ENCODE results near the gene KCNH8. TPM values are rescaled to one million over a fixed set of nuclear protein-coding genes. Genes with fewer than 3 reads are reported as not detected.

The KCNH8 gene
- total RNA-seq, 1 experiment from 2014 or later = 3.7 TPM

- Histone ChIP-seq H3K9me3 (ENCODE audit: control insufficient read depth, low read depth, low read length) (no peaks in the 10 kb centered on the region), H4K91ac (ENCODE audit: insufficient read length, low read depth, low read length) (no peak overlapping the region), H3K4me2 (ENCODE audit: insufficient read depth, insufficient read length, low read length) (no peak overlapping the region), H3K14ac (ENCODE audit: insufficient read depth, low read length) (no peak overlapping the region), H3T11ph (ENCODE audit: low read length) (no peak overlapping the region), H4K20me1 (ENCODE audit: control insufficient read depth, insufficient read depth, insufficient read length) (no peaks in the 10 kb centered on the region), H3K27me3 (ENCODE audit: insufficient read depth, low read length) (no peaks in the 10 kb centered on the region), H4K8ac (replicated peaks; ENCODE audit: insufficient read length, low read depth, low read length) (no peak overlapping the region), H3K4me1 (ENCODE audit: insufficient read depth, low read length) (no peaks in the 10 kb centered on the region; the same call in 1 of the 2 replicates), H2BK20ac (ENCODE audit: low read depth, low read length, poor library complexity, severe bottlenecking) (no peak overlapping the region), H2BK12ac (ENCODE audit: insufficient read length, low read depth, low read length) (no peak overlapping the region), H3K27ac (ENCODE audit: insufficient read length, low read depth, low read length) (no peak overlapping the region), H3K23ac (ENCODE audit: insufficient read length, low read depth, low read length) (no peak overlapping the region), H3K9ac (ENCODE audit: extremely low read depth, insufficient read length, low read length) (no peak overlapping the region), H4K5ac (ENCODE audit: insufficient read length, low read depth, low read length) (no peak overlapping the region), H2AFZ (ENCODE audit: low read length) (no peak overlapping the region), H3K18ac (ENCODE audit: insufficient read length, low read depth, low read length) (no peak overlapping the region), H2BK120ac (ENCODE audit: low read depth, low read length, poor library complexity, severe bottlenecking) (no peak overlapping the region), H3K56ac (ENCODE audit: insufficient read length, low read depth, low read length) (no peak overlapping the region), H2BK5ac (ENCODE audit: insufficient read length, low read length) (no peak overlapping the region), H3K79me1 (ENCODE audit: insufficient read depth, low read depth, low read length, poor library complexity, severe bottlenecking) (no peaks in the 10 kb centered on the region), H3K4ac (ENCODE audit: low read depth, low read length) (no peak overlapping the region), H3K79me2 (ENCODE audit: insufficient read depth, low read length) (no peaks in the 10 kb centered on the region), H3K23me2 (ENCODE audit: insufficient read length, low read depth, low read length, poor library complexity, severe bottlenecking) (no peaks in the 10 kb centered on the region), H2BK15ac (ENCODE audit: low read depth, low read length) (no peak overlapping the region), H2AK5ac (ENCODE audit: insufficient read length, low read length) (no peak overlapping the region)
- Mint-ChIP-seq H3K9me3 (no peaks in the 10 kb centered on the region), H3K27me3 (ENCODE audit: low read depth) (no peaks in the 10 kb centered on the region), H3K4me3 (no peak overlapping the region), H3K36me3 (ENCODE audit: insufficient read depth in 1 of 3, low read depth in 3 of 3) (no peaks in the 10 kb centered on the region), H3K27ac (no peak overlapping the region; a peak in 1 of 7 replicates), H3K4me1 (peaks cover 6 to 10% of the 10 kb centered on the region in 2 experiments)
- WGBS (ENCODE audit: extremely low coverage, insufficient read length, low lambda C conversion rate) = no CpG with 5 or more reads among the region's 2 CpGs
- DNase-seq = no peak
- no peak for TF ChIP-seq CTCF (conservative IDR thresholded peaks at IDR 0.05)
Observed at GRCh38 chr3:19165654-19166053, 17.3 kb downstream of the KCNH8 start.
